Endodermal cell (in vitro differentiated cells): ENCODE measurements around the gene BRD7. TPM values are rescaled to one million over a fixed set of nuclear protein-coding genes. Genes with fewer than 3 reads are reported as not detected.

Source experiments
- DNase-seq: peaks from one replicate; pipeline ENCODE4 v3.0.0-alpha.2; 2017
- H3K27ac ChIP-seq: 2 replicates; pipeline ENCODE4 v1.5.1; 2013; ENCODE audit warnings: mild to moderate bottlenecking, low read depth, low read length, moderate library complexity
- H3K27me3 ChIP-seq: 2 replicates; pipeline ENCODE4 v1.6.1; 2013; ENCODE audit warnings: mild to moderate bottlenecking, low read length, moderate library complexity; ENCODE audit not compliant: insufficient read depth, control insufficient read depth, poor library complexity, severe bottlenecking
- H3K36me3 ChIP-seq: 2 replicates; pipeline ENCODE4 v1.7.0; 2013; ENCODE audit warnings: mild to moderate bottlenecking, low read length, moderate library complexity; ENCODE audit not compliant: control insufficient read depth, insufficient read depth
- H3K4me1 ChIP-seq: one replicate; pipeline ENCODE4 v1.7.0; 2013; ENCODE audit warnings: low read length; ENCODE audit not compliant: control insufficient read depth, insufficient read depth
- H3K4me3 ChIP-seq: 2 replicates; pipeline ENCODE4 v1.5.1; 2013; ENCODE audit warnings: mild to moderate bottlenecking, low read length, moderate library complexity
- H3K9ac ChIP-seq: 2 replicates; pipeline ENCODE4 v1.6.1; 2013; ENCODE audit warnings: mild to moderate bottlenecking, low read length, moderate library complexity; ENCODE audit not compliant: poor library complexity, severe bottlenecking; ENCODE audit errors: extremely low read depth
- H3K9me3 ChIP-seq: 2 replicates; pipeline ENCODE4 v1.6.1; 2013; ENCODE audit warnings: mild to moderate bottlenecking, low read length, moderate library complexity; ENCODE audit not compliant: control insufficient read depth
- H3K27ac Mint-ChIP-seq: 2 replicates; pipeline ENCODE4 v1.8.0; 2020; ENCODE audit warnings: mixed read lengths
- H3K27me3 Mint-ChIP-seq: 2 replicates; pipeline ENCODE4 v1.8.0; 2021; ENCODE audit warnings: mild to moderate bottlenecking, mixed read lengths; ENCODE audit not compliant: insufficient read depth
- H3K36me3 Mint-ChIP-seq: 2 replicates; pipeline ENCODE4 v1.8.0; 2020; ENCODE audit warnings: low read depth, mixed read lengths
- H3K4me1 Mint-ChIP-seq: 2 replicates; pipeline ENCODE4 v1.8.0; 2020; ENCODE audit warnings: mixed read lengths
- H3K4me3 Mint-ChIP-seq: 2 replicates; pipeline ENCODE4 v1.8.0; 2020; ENCODE audit warnings: mild to moderate bottlenecking, moderate library complexity, mixed read lengths
- H3K9me3 Mint-ChIP-seq: 2 replicates; pipeline ENCODE4 v1.8.0; 2020; ENCODE audit warnings: mild to moderate bottlenecking, mixed read lengths
- CTCF ChIP-seq: fragments of 200-600 bp; sonication (generic); conservative IDR thresholded peaks from 2 replicates; pipeline ENCODE4 v1.5.0; 2021; ENCODE audit warnings: antibody characterized with exemption, mild to moderate bottlenecking
- WGBS, 2 experiments: methylation state at CpG; one replicate each; pipeline versions ENCODE4 v1.1.5 to v1.1.7; 2013; ENCODE audit warnings: missing lambda C conversion rate in 2 of 2, mixed read lengths in 1 of 2; ENCODE audit not compliant: insufficient coverage in 1 of 2, insufficient read length in 1 of 2; 5-methylcytosine and 5-hydroxymethylcytosine counted together
- total RNA-seq, 2 donors: library from RNA; stranded (reverse); fragmentation: NEBNext Ultra II Directional in 1 of 2; extraction: Animal tissue kit (Norgen Biotek cat#: 25700) in 1 of 2; gene quantifications; 2 replicates in 1 of 2; 3 replicates in 1 of 2; pipeline ENCODE4 v1.2.1, GENCODE V29; 2021

Gene BRD7
- total RNA-seq, 2 donors from 2014 or later, result 125 to 163 TPM

DNA sequence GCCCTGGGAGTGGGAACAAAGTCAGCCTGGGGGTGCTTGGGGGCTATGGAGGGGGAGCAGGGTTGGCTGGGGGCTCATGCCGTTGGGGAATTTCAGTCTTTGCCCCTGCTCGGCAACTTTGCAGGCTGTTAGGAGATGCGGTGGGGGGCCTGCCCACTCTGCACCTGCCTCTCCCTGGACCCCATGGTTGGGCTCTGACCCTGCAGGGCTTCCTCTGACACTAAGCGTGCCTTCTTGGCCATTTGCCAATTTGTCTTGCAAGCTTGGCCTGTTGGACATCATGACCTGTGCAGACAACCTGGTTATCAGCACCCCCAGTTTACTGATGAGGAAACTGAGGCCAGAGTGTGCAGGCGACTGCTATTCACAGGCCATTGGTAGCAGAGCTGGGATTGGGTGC lies 87.9 kb downstream of the BRD7 start:
- Histone ChIP-seq H3K27ac (no peak overlapping the region), H3K4me3 (no peak overlapping the region), H3K4me1 (peaks cover 5% of the 10 kb centered on the region), H3K9ac (no peak overlapping the region), H3K9me3 (no peaks in the 10 kb centered on the region), H3K36me3 (no peaks in the 10 kb centered on the region), H3K27me3 (no peaks in the 10 kb centered on the region)
- H3K9me3 Mint-ChIP-seq, result peaks cover 7% of the 10 kb centered on the region
- no peaks in the 10 kb centered on the region for H3K36me3 Mint-ChIP-seq
- no peak for DNase-seq
- no peak for TF ChIP-seq CTCF
- no peak overlapping the region for H3K4me3 Mint-ChIP-seq
- peaks cover 8% of the 10 kb centered on the region for H3K4me1 Mint-ChIP-seq
- no peaks in the 10 kb centered on the region for H3K27me3 Mint-ChIP-seq
- 88 to 95% methylated on average over 5 of the region's 5 CpGs for WGBS, 2 experiments
- H3K27ac Mint-ChIP-seq, result no peak overlapping the region

DNA sequence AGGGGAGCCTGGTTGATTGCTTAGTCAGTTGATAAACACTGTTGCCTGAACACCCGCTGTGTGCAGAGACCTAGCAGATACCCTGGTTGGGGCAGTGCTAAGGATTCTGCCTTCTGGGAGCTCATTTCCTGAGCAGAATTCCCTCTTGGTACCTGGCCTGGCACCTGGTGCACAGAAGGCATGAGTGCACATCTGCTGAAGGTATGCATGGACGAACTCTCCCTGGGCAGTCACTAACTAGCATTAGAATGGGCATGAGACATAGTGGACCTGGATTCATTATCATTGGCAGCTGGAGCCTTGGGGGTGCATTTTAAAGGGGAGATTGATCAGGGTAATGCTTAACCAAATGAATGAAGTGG lies 89.3 kb downstream of the BRD7 start:
- H3K4me1 Mint-ChIP-seq, result peaks cover 8% of the 10 kb centered on the region
- no peaks in the 10 kb centered on the region for H3K27me3 ChIP-seq

GRCh38 chr16:50278251-50278650 lies 90.5 kb downstream of the BRD7 start:
- Histone ChIP-seq H3K4me3 (no peak overlapping the region), H3K36me3 (no peaks in the 10 kb centered on the region), H3K27me3 (no peaks in the 10 kb centered on the region), H3K4me1 (peaks cover 5% of the 10 kb centered on the region), H3K9me3 (no peaks in the 10 kb centered on the region), H3K9ac (no peak overlapping the region), H3K27ac (no peak overlapping the region)
- Mint-ChIP-seq H3K4me1 (peaks cover 8% of the 10 kb centered on the region), H3K9me3 (peaks cover 7% of the 10 kb centered on the region), H3K4me3 (no peak overlapping the region), H3K27ac (no peak overlapping the region), H3K36me3 (no peaks in the 10 kb centered on the region), H3K27me3 (no peaks in the 10 kb centered on the region)
- no peak for DNase-seq
- 46 to 64% methylated on average over 2 to 3 of the region's 3 CpGs for WGBS, 2 experiments
- no peak for TF ChIP-seq CTCF

More for the DNA sequence above, 89.3 kb downstream of the BRD7 start:
- Histone ChIP-seq H3K36me3 (no peaks in the 10 kb centered on the region), H3K9me3 (no peaks in the 10 kb centered on the region), H3K27ac (no peak overlapping the region), H3K9ac (no peak overlapping the region), H3K4me1 (peaks cover 5% of the 10 kb centered on the region), H3K4me3 (no peak overlapping the region)
- H3K4me3 Mint-ChIP-seq, result no peak overlapping the region
- no peaks in the 10 kb centered on the region for H3K27me3 Mint-ChIP-seq
- no peak for DNase-seq
- H3K9me3 Mint-ChIP-seq, result peaks cover 7% of the 10 kb centered on the region
- 67 to 91% methylated on average over 2 of the region's 2 CpGs for WGBS, 2 experiments
- TF ChIP-seq CTCF, result no peak
- H3K36me3 Mint-ChIP-seq, result no peaks in the 10 kb centered on the region
- no peak overlapping the region for H3K27ac Mint-ChIP-seq
